Measurements from ENCODE around the gene EPG5.
A peak's percentile ranks its signal among the peaks of the same experiment; 100 is the strongest.

Gene EPG5

DNA sequence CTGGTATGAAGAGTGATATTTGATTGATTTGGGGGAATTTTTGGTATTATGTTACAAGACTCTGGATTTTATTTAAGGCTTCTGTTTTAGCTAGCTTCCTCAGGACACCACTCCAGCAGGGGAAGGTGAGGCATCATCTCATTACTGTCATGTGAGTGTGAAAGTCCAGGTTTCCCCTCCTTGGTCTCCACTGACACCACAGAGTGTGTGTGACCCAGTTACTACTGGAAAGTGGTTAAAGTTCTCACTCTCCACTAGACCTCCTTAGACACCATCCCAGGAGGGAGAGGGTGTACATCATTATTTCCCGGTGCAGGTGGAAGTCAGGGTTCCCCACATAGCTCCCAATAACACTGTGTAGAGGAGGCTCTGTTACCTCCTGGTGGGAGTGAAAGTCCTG, 35.8 kb upstream of the EPG5 start:
- H3K4me2 ChIP-seq (ENCODE audit: low read length), result no peak overlapping the region
- H3K9ac ChIP-seq (ENCODE audit: low read length), result peak overlapping the region; percentile 12
- no peak overlapping the region for H4K91ac ChIP-seq (ENCODE audit: low read depth, low read length)
- no peak overlapping the region for H3K4me3 ChIP-seq (ENCODE audit: low read depth, low read length)
- H3K9me3 ChIP-seq (ENCODE audit: insufficient read depth, low read depth, low read length), result no peaks in the 10 kb centered on the region
- H3K36me3 ChIP-seq (ENCODE audit: control insufficient read depth in 1 of 2, insufficient read depth in 2 of 2, low read length in 2 of 2), result peaks cover 12 to 25% of the 10 kb centered on the region in 2 experiments
- no peak overlapping the region for H4K12ac ChIP-seq (ENCODE audit: low read depth, low read length)
- no peaks in the 10 kb centered on the region for H3K27me3 ChIP-seq (ENCODE audit: insufficient read depth, low read length)
- H4K8ac ChIP-seq (ENCODE audit: low read depth, low read length), result no peak overlapping the region
- no peak overlapping the region for H3K18ac ChIP-seq (ENCODE audit: low read length)
- H3K79me2 ChIP-seq (ENCODE audit: control insufficient read depth, insufficient read depth, low read length, poor library complexity), result no peaks in the 10 kb centered on the region
- no peak overlapping the region for H2BK5ac ChIP-seq (ENCODE audit: low read depth, low read length, poor library complexity)
- H3K4me1 ChIP-seq (ENCODE audit: control insufficient read depth in 1 of 2, insufficient read depth in 2 of 2, low read length in 2 of 2), result no peaks in the 10 kb centered on the region
- H3K27ac ChIP-seq (ENCODE audit: low read depth, low read length), result no peak overlapping the region
- no peak overlapping the region for H2BK12ac ChIP-seq (ENCODE audit: low read length)
- no peak overlapping the region for H3K23ac ChIP-seq (ENCODE audit: low read length)
- H2AK5ac ChIP-seq (ENCODE audit: low read length), result no peak overlapping the region
- WGBS (ENCODE audit: extremely low coverage, insufficient coverage, insufficient read length), result no CpG with 5 or more reads among the region's 1 CpG
- no peaks in the 10 kb centered on the region for H3K79me1 ChIP-seq (ENCODE audit: low read length)
- H3K4ac ChIP-seq (ENCODE audit: low read depth, low read length), result no peak overlapping the region
- no peak overlapping the region for H2BK120ac ChIP-seq (ENCODE audit: insufficient read depth, low read length, poor library complexity)
- no peak overlapping the region for H3K14ac ChIP-seq (ENCODE audit: low read length)
- no peak for DNase-seq
- H2AFZ ChIP-seq (ENCODE audit: insufficient read depth, low read length, poor library complexity), result no peak overlapping the region

DNA sequence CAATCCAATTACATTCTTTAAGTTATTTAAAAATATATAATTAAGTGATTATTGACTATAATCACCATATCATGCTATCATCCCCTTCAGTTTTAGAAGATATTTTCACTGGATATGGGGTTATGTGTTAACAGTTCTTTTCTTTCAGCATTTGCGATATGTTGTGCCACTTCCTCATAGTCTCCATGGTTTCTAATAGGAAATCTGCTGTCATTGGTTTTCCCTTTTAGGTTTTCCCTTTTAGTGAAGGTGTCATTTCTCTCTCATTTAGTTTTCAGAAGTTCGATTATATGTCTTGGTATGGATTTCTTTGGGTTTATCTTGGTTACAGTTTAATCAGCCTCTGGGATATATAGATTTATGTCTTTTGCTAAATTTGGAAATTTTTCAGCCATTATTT, 34.8 kb upstream of the EPG5 start:
- Histone ChIP-seq H3K18ac (ENCODE audit: low read length) (no peak overlapping the region), H3K23ac (ENCODE audit: low read length) (no peak overlapping the region), H2BK5ac (ENCODE audit: low read depth, low read length, poor library complexity) (no peak overlapping the region), H2AFZ (ENCODE audit: insufficient read depth, low read length, poor library complexity) (no peak overlapping the region), H2BK120ac (ENCODE audit: insufficient read depth, low read length, poor library complexity) (no peak overlapping the region), H4K8ac (ENCODE audit: low read depth, low read length) (no peak overlapping the region), H3K27me3 (ENCODE audit: insufficient read depth, low read length) (no peaks in the 10 kb centered on the region), H3K4ac (ENCODE audit: low read depth, low read length) (no peak overlapping the region), H3K36me3 (ENCODE audit: control insufficient read depth in 1 of 2, insufficient read depth in 2 of 2, low read length in 2 of 2) (peaks cover 12 to 24% of the 10 kb centered on the region in 2 experiments), H4K91ac (ENCODE audit: low read depth, low read length) (no peak overlapping the region), H3K4me1 (ENCODE audit: control insufficient read depth in 1 of 2, insufficient read depth in 2 of 2, low read length in 2 of 2) (no peaks in the 10 kb centered on the region), H3K9me3 (ENCODE audit: insufficient read depth, low read depth, low read length) (no peaks in the 10 kb centered on the region), H2AK5ac (ENCODE audit: low read length) (no peak overlapping the region), H3K27ac (ENCODE audit: low read depth, low read length) (no peak overlapping the region), H3K4me2 (ENCODE audit: low read length) (no peak overlapping the region), H3K79me2 (ENCODE audit: control insufficient read depth, insufficient read depth, low read length, poor library complexity) (no peaks in the 10 kb centered on the region), H3K79me1 (ENCODE audit: low read length) (no peaks in the 10 kb centered on the region), H2BK12ac (ENCODE audit: low read length) (no peak overlapping the region), H4K12ac (ENCODE audit: low read depth, low read length) (no peak overlapping the region), H3K9ac (ENCODE audit: low read length) (no peak overlapping the region), H3K4me3 (ENCODE audit: low read depth, low read length) (no peak overlapping the region), H3K14ac (ENCODE audit: low read length) (no peak overlapping the region)
- DNase-seq, result no peak
- no CpG with 5 or more reads among the region's 2 CpGs for WGBS (ENCODE audit: extremely low coverage, insufficient coverage, insufficient read length)

- Histone ChIP-seq H3K18ac (ENCODE audit: low read length) (no peak overlapping the region), H3K4me1 (ENCODE audit: control insufficient read depth in 1 of 2, insufficient read depth in 2 of 2, low read length in 2 of 2) (no peaks in the 10 kb centered on the region), H2BK120ac (ENCODE audit: insufficient read depth, low read length, poor library complexity) (no peak overlapping the region), H4K12ac (ENCODE audit: low read depth, low read length) (no peak overlapping the region), H3K14ac (ENCODE audit: low read length) (no peak overlapping the region), H2AK5ac (ENCODE audit: low read length) (no peak overlapping the region), H2BK5ac (ENCODE audit: low read depth, low read length, poor library complexity) (no peak overlapping the region), H3K9ac (ENCODE audit: low read length) (no peak overlapping the region), H4K8ac (ENCODE audit: low read depth, low read length) (no peak overlapping the region), H3K4ac (ENCODE audit: low read depth, low read length) (no peak overlapping the region), H3K4me3 (ENCODE audit: low read depth, low read length) (no peak overlapping the region), H3K36me3 (ENCODE audit: control insufficient read depth in 1 of 2, insufficient read depth in 2 of 2, low read length in 2 of 2) (peaks cover 12 to 28% of the 10 kb centered on the region in 2 experiments), H3K27me3 (ENCODE audit: insufficient read depth, low read length) (no peaks in the 10 kb centered on the region), H4K91ac (ENCODE audit: low read depth, low read length) (no peak overlapping the region), H3K9me3 (ENCODE audit: insufficient read depth, low read depth, low read length) (no peaks in the 10 kb centered on the region), H3K79me1 (ENCODE audit: low read length) (no peaks in the 10 kb centered on the region), H3K79me2 (ENCODE audit: control insufficient read depth, insufficient read depth, low read length, poor library complexity) (no peaks in the 10 kb centered on the region), H3K27ac (ENCODE audit: low read depth, low read length) (no peak overlapping the region), H3K4me2 (ENCODE audit: low read length) (no peak overlapping the region), H3K23ac (ENCODE audit: low read length) (no peak overlapping the region), H2BK12ac (ENCODE audit: low read length) (no peak overlapping the region), H2AFZ (ENCODE audit: insufficient read depth, low read length, poor library complexity) (no peak overlapping the region)
- DNase-seq, result no peak
- WGBS (ENCODE audit: extremely low coverage, insufficient coverage, insufficient read length), result no CpG with 5 or more reads among the region's 1 CpG
These were observed 33.9 kb upstream of the EPG5 start for GRCh38 chr18:46001074-46001473.

GRCh38 chr18:45999536-45999935, 32.4 kb upstream of the EPG5 start:
- no peak overlapping the region for H2AK5ac ChIP-seq (ENCODE audit: low read length)
- H3K9me3 ChIP-seq (ENCODE audit: insufficient read depth, low read depth, low read length), result no peaks in the 10 kb centered on the region
- H2BK5ac ChIP-seq (ENCODE audit: low read depth, low read length, poor library complexity), result no peak overlapping the region
- no peak overlapping the region for H4K8ac ChIP-seq (ENCODE audit: low read depth, low read length)
- H3K36me3 ChIP-seq (ENCODE audit: control insufficient read depth in 1 of 2, insufficient read depth in 2 of 2, low read length in 2 of 2), result peaks cover 16 to 32% of the 10 kb centered on the region in 2 experiments
- no CpG with 5 or more reads among the region's 3 CpGs for WGBS (ENCODE audit: extremely low coverage, insufficient coverage, insufficient read length)
- no peak overlapping the region for H3K18ac ChIP-seq (ENCODE audit: low read length)
- no peak overlapping the region for H2AFZ ChIP-seq (ENCODE audit: insufficient read depth, low read length, poor library complexity)
- H3K23ac ChIP-seq (ENCODE audit: low read length), result no peak overlapping the region
- no peak overlapping the region for H3K27ac ChIP-seq (ENCODE audit: low read depth, low read length)
- no peaks in the 10 kb centered on the region for H3K79me2 ChIP-seq (ENCODE audit: control insufficient read depth, insufficient read depth, low read length, poor library complexity)
- H4K91ac ChIP-seq (ENCODE audit: low read depth, low read length), result no peak overlapping the region
- DNase-seq, result no peak
- H3K4me2 ChIP-seq (ENCODE audit: low read length), result no peak overlapping the region
- H3K79me1 ChIP-seq (ENCODE audit: low read length), result no peaks in the 10 kb centered on the region
- no peak overlapping the region for H2BK120ac ChIP-seq (ENCODE audit: insufficient read depth, low read length, poor library complexity)
- H3K14ac ChIP-seq (ENCODE audit: low read length), result no peak overlapping the region
- no peak overlapping the region for H3K9ac ChIP-seq (ENCODE audit: low read length)
- H3K27me3 ChIP-seq (ENCODE audit: insufficient read depth, low read length), result no peaks in the 10 kb centered on the region
- no peak overlapping the region for H3K4ac ChIP-seq (ENCODE audit: low read depth, low read length)
- H4K12ac ChIP-seq (ENCODE audit: low read depth, low read length), result no peak overlapping the region
- no peak overlapping the region for H3K4me3 ChIP-seq (ENCODE audit: low read depth, low read length)
- H2BK12ac ChIP-seq (ENCODE audit: low read length), result no peak overlapping the region
- no peaks in the 10 kb centered on the region for H3K4me1 ChIP-seq (ENCODE audit: control insufficient read depth in 1 of 2, insufficient read depth in 2 of 2, low read length in 2 of 2)

Measured in trophoblast cell (in vitro differentiated cells and primary cell).